Hematopoietic multipotent progenitor cell (in vitro differentiated cells): ENCODE results near the gene CRAMP1. TPM values are rescaled to one million over a fixed set of nuclear protein-coding genes. Genes with fewer than 3 reads are reported as not detected.

Experiments used
- DNase-seq, 3 donors: peaks; one replicate each; pipeline ENCODE4 v3.0.0-alpha.2; 2011 to 2015; ENCODE audit warnings: low read depth in 2 of 3, low spot score in 2 of 3
- total RNA-seq: library from RNA; depleted of rRNA; stranded (reverse); fragments of >200 nt; gene quantifications from one replicate; pipeline ENCODE4 v1.2.3, GENCODE V29; 2012

The CRAMP1 gene
- total RNA-seq, 1 donor, result 29.1 TPM

DNA sequence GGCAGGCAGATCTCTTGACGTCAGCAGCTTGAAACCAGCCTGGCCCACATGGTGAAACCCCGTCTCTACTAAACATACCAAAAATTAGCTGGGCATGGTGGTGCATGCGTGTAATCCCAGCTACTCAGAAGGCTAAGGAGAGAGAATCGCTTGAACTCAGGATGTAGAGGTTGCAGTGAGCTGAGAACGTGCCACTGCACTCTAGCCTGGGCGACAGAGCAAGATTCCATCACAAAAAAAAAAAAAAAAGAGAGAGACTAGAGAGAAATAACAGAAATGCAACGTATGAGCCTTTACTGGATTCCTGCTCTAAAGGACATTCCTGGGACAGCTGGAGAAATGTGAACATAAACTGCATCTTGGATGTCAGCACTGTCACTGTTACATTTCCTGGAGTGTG lies 11.1 kb upstream of the CRAMP1 start:
- DNase-seq, result no peak

DNA sequence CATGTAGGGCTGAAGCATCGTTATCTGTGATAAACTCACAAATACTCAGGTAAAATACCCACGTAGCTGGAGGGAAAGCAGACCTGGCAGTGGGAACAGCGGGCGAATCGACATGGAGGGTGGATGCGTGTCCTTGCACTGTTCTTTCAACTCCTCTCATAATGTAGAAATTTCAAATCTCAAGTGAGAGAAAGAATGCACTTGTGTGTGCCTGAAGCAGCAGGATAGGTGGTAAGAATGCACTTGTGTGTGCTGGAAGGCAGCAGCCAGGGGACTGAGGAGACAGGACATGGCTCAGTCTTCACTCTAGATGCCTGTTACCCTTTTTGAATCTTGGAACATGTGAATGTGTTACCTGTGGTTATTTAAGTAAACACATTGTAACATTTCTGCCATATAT lies 10.7 kb upstream of the CRAMP1 start:
- no peak for DNase-seq

DNA sequence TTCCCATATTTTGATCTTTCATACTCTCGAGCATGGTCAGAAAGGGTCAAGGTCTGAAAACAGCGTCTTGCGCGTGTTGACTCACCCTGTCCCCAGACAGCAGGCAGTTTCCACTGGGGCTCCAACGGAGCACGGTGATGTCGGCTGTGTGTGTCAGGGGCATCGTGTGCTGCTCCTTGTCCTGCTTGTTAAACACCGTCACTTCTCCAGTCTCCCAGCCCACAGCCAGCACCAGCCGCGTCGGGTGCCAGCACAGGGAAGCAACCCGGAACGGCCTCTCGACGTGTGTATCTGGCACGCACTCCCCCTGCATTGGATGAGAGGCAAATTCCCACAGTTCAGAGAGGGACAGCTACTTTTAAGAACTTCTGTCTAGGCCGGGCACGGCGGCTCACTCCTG lies 9.9 kb upstream of the CRAMP1 start:
- DNase-seq, result no peak

DNA sequence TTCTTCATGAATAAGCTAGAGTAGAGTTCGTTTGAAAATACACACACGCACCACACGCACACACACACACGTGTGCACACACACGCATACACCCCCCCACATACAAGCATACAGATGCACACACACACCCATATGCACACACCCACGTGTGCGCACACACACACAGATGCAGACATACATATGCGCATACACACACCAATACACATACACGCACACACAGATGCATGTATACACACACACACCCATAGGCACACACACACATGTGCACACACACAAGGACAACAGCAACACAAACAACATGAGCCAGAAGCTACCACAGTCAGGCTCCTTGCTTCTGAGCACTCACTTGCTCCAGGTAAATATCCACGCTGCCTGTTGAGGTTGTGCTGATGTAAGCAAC lies 5.4 kb upstream of the CRAMP1 start:
- no peak for DNase-seq

DNA sequence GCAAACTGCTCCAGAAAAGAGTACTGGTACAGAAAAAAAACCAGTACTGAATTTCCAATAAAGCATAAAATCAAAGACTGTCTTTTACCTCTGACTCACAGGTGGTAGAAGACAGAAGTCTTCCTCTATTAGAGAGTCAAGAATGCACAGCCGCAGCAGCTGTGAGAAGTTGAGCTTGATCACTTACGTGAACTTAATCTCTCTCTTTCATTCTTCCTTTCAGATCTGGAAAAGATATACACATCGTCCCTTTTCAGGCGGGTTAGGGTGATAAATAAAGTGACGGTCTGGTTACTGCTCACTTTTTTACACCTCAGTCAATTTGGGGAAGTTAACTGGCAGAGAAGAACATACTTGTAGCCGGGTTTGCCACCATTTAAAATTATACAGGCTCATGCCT lies 4.2 kb upstream of the CRAMP1 start:
- peak in 2 of 3 donors; percentile 40 to 65 for DNase-seq

DNA sequence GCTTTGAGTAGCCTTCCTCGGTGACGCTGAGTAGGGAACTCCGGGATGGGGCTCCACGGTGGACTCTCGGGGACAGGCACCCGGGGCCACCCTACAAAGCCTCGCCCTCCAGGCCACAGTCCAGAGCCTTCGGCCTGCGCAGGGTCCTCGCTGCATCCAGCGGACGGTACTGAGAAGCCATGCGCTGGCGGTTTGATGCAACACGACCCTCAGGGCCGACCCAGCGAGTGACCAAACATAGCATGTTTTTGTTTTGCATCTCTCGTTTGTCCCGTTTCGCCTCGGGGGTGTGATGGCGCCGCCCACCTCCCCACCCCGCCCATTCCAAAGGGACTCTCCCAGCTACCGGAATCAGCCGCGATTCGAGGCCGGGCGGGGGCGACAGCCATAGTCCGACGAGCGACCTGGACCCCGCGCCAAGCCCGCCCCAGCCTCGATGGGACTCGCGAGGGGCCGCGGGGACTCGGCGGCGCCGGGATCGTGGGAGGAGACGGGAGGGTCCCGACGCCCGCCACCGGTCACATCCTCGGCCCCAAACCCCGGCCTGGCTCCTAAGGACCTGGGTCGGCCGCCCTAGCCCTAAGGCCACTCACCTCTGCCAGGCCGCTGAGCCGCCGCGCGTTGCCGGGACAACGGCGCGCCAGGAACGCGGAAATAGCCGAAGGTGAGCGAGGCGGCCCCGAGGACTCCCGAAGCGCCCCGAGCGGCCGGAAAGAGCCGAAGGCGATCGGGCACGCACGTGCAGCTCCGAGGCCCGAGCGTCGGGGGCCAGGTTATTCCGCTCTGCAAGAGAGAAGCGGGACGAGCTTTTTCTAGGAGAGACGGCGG lies 1.9 kb upstream of the CRAMP1 start:
- peak; percentile 83 to 92 (median 92) for DNase-seq

DNA sequence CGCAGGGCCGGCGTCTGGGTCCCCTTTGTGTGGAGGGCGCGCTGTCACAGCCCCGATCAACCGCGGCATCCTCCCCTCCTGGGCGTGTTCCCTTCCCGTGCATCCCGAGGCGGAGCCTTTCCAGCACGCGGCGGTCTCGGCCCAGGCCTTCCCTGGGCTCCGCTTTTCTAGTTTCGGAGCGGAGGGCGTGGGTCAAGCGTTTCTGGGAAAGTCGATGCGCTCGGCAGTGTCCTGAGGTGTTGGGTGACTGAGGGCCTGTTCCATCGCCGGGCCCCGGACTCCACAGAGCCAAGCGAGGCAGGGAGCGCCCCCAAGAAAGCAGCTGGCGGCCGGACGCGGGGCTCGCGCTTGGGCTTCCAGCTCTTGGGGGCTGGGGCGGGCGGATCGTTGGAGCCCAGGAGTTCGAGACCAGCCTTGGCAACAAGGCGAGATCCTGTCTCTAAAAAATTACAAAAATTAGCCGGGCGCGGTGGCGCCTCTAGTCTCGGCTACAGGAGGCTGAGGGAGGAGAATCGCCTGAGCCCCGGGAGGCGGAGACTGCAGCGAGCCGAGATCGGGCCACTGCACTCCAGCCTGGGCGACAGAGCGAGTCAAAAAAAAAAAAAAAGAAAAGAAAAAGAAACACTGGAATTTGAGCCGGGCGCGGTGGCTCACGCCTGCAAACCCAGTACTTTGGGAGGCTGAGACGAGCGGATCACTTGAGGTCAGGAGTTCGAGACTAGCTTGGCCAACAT lies 1.1 kb upstream of the CRAMP1 start:
- DNase-seq, result no peak

DNA sequence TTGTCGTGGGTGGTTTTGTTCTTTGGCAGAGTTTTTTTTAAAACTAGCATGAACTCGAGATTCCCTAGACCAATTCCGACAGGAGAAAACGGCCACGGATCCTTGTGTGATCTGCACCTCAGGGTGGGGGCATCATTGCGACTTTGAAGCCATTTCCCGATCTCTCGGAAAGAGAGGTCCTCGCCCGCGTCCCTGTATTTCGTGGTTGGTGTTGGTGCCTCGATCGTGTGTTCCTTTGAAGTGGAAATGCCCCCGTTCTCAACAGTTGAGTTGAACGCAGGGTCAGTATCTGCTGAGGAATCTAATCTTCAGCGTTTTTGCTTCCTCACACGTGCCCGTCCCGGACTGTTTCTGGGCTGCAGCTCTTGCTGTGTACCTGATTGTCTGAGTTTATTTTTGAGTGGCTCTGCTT lies 1.1 kb downstream of the CRAMP1 start:
- DNase-seq, result no peak

DNA sequence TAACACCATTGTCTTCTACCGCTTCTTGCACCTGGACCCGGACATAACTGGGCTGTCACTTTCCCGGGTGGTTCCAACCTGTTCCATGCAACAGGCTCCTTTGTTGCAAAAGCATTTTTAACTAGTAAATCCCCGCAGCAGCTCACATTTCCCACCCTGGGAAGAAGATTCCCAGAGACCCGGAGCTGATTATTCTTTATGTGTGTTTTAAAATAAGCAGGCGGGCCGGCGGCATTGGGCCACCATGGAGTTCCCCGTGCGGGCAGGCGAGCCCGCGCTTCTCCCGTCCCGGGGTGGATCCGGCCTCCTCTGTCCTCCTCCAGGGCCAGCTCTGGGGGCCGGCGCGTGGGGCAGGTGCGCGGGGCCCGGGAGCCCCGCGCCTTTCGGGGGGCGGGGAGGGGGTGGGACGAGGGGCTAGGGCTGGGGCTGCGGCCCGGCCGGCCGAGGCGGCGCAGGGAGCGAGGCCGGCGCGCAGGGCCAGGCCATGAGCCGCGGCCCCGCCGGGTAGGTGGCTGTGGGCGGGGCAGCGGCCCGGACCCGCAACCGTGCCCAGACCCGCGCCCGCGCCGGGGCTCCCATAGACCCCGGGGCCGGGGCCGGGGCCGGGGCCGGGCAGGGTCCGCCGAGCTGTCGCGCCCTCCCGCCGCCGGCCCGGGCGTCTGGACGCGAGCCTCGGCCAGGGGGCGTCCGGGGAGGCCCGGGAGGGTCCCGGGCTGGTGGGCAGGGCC lies 1.7 kb downstream of the CRAMP1 start:
- no peak for DNase-seq

DNA sequence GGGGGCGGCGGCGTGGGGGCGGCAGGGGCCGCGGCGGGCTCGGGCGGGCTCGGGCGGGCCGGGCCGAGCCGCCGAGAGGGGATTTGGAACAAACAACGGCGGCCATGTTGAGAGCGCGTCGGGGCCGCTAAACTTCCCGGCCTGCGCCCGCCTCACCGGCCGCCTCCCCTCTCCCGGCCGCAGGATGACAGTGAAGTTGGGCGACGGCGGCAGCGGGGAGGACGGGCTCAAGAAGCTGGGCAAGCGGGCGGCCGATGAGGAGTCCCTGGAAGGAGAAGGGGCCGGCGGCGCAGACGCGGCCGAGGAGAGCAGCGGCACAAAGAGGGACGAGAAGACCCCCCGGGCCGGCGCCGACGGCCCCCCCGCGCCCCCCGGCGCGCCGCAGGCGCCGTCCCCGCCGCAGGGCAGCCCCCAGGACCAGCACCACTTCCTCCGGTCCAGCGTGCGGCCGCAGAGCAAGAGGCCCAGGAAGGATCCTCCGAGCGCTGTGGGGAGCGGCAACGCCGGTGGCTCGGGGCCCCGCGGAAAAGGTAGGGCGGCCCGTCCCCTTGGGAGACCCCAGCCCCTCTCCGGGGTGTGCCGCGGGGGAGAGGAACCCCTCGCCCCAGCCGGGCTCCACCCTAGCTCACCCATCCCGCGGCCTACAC lies 2.4 kb downstream of the CRAMP1 start:
- DNase-seq, result peak in 1 of 3 donors; percentile 51

DNA sequence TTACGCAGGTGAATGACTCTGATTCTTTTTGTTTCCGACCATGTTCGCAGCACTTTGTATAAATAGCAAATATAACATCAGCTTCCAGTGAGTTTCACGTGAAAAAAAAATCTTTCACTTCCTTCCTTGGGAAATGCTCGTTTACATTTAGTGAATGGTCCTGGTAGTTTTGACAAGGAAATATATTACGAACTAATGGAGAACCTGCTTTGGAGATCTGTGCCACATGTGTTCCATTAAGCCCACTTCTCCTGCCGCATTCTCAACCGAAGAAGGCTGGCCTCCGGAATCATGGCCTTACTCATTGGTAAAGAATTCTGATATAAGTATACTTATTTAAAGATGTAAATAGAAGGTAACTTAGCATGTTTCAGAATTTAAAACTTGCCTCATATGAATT lies 3.6 kb downstream of the CRAMP1 start:
- no peak for DNase-seq

DNA sequence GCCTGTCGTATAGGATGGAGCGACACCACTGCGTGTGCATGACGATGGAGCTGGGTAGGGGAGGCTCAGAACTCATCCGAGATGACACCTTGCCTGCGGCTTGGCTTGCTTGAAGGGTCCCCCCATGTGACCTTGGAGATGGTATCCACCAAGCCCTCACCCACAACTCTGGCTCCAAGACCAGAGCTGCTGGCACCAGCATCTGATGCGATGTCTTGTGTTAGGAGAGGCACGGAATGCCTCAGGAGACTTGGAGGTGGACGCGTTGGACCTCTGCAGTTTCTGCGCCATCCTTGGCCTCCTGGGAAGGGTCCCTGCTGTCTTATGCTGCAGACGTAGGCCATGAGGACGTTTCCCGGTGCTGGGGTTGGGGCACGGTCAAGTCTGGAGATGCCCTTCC lies 7.8 kb downstream of the CRAMP1 start:
- DNase-seq, result no peak

DNA sequence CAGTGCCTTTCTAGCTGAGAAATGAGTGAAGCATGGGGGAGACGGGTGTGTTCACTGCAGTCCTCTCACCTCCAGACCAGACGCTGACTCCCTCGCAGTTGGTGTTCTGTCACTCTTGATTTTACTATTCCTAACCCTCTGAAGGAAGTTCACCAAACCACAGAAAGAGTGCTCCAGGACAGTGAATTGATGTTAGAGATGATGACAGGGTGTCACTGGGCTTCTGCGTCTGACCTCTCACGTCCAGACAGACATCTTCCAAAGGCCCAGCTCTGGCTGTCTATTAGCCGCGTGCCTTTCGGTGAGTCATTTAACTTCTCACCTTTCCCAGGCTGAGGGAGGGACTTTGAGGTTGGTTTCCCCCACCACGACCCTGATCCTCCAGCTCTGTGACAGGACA lies 8.2 kb downstream of the CRAMP1 start:
- DNase-seq, result no peak

DNA sequence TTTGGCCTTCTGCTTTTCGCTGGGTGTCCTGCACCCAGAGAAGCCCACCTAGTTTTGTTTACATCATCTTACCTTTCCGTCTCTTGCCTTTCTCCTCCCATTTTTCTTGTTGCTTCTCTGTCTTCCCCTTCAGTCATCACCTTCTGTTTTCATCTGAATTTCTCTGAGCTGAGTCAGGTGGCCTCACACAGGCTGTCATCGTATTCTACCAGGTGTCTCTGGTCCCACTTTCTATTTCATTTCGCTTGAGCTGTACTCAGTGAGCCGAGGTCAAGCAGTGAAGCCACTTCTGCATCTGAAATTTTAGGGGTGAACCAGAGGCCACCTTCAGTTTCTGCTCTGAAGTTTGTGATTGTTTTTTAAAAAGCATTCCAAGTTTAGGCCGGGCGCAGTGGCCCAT lies 9.7 kb downstream of the CRAMP1 start:
- DNase-seq, result no peak

DNA sequence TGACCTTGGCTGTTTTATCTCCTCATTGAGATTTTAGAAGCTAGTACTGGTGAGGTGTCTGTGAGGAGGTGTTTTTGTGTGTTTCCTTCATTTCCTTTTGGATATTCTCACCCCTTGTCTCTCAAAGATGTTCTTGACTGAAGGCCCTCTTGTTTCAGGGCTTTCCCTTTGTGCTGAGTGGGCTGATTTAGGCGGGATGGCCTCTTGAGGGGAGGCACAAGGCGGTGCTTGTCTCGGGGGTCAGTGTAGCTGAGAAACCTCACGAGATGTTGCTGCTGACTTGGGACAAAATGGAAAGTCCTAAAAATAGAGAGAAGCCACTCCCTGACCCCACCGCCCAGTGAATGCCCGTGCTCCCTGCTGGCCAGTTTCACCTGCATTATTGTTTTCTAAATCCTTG lies 14.2 kb downstream of the CRAMP1 start:
- no peak for DNase-seq

DNA sequence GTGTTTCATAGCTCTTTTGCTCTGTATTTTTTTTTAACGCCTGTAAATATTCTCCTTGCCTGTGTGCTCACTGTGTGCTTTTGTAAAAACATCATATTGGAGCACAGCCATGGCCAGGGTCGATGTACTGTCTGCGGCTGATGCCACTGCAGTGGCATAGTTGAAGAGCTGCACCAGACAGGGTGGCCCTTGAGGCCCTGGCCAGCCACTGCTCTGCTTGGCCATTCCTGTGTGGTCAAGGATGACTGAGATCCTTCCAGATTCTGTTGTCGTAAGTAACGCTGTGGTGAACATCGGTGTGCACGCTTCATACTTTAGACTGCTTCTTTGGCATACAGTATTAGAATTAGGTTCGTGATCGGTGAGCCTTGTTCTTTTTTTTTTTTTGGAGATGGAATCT lies 14.6 kb downstream of the CRAMP1 start:
- no peak for DNase-seq

DNA sequence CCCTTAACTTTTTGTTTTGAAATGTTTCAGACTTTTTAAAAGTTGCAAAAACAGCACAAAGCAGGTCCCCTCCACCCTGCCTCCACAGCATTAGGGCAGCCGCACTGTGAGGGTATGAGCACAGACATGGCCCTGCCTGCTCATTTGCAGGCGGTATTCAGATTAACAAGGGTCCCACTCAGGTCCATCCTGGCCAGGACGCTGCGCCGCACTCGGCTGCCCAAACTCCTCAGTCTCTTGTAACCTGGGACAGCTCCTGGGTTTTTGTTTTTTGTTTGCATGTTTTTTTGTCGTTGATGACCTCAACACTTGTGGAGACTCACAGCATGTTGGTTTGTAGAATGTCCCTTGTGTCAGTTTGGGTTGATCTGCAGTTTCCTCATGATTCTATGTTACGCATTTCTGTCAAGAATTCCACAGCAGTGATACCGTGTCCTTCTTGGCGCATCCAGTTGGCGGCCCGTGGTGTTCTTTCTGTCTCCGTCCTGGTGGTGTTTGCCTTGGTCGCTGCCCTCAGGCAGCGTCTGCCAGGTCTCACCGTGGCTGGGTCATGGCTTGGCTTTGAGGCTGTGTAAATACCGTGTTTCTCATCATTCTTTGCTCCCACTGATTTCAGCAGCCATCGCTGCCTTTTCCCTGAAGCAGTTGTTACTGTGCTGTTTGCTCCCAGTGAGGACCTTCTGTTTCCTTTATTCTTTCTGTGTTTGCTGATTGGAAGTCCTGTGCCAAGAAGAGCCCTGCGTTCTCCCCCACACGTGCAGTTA lies 18.5 kb downstream of the CRAMP1 start:
- no peak for DNase-seq

DNA sequence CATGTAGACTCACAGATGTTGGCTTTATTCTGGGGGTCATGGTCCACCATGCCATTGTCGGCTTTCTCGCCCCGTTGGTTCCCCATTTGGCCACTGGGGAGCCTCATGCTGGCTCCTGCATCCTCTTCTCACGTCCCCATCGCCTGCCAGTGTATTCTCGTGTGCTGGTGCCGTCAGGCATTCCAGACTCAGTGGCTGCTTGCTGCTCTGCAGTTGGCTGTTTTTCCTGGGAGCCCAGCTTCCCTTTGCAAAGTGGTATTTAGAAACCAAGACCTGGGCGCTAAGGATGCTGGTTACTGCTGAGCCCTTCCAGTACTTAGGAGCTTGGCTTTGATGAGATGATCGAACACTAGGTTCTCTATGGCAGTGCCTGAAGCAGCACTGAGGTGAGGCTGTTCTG lies 19.1 kb downstream of the CRAMP1 start:
- no peak for DNase-seq

DNA sequence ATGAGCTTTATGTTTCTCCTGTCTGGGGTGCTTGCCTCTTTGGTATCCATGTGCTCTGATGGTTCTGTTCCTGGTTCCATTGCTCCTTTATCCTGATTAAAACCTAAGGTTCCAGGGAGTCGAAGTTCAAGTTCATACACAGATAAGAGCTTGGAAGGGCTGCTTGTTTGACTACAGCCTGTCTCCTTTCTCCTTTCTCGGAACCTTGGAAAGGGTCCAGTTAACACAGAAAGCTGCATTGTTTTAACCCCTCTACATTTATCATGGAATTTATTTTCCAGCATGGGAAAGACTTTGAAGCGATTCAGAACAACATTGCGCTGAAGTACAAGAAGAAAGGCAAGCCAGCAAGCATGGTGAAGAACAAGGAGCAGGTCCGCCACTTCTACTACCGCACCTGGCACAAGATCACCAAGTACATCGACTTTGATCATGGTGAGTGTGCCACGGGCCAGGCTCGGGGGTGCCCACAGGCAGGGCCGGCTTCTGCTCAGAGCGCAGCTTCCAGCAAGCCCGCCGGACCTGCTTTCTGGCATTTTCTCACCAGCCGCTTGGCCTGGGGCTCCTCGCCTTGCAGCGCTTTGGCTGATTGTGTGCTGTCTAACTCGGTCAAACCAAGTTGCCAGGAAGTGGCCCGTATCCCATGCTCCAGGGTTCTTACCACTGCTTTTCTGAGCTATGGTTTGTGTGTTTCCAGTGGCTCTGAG lies 19.9 kb downstream of the CRAMP1 start:
- no peak for DNase-seq

DNA sequence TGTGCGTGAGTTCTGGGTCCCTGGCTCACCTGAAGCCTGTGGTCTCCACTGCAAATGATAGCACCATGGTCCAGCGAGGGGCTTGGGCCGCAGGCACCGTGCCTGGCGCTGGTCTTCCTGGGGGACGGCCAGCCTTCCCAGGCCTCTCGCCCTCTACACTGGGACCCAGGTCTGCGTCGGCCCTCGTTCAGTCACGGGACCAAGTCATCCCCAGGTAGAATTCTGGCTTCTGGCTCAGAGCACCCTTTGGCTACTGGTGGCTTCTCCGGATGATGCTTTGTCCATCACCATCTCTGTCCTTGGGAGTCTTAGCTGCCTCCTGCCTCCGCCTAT lies 20.4 kb downstream of the CRAMP1 start:
- no peak for DNase-seq
